HepG2 (cell line): Measurements from ENCODE around the gene SP5. TPM values are rescaled to one million over a fixed set of nuclear protein-coding genes. Genes with fewer than 3 reads are reported as not detected.

ENCODE experiments used
- AGO2 ChIP-seq: fragments of 200-400 bp; formaldehyde crosslinking; optimal IDR thresholded peaks from 2 replicates; pipeline ENCODE3; 2017; ENCODE audit warnings: mild to moderate bottlenecking, low read depth, low read length, moderate library complexity
- BRCA1 ChIP-seq: sonication (generic); formaldehyde crosslinking; IDR thresholded peaks from 2 replicates; pipeline ENCODE4 v1.4.0; 2020; ENCODE audit warnings: missing genetic modification reagents
- DPF2 ChIP-seq: sonication (generic); formaldehyde crosslinking; IDR thresholded peaks from 2 replicates; pipeline ENCODE4 v1.4.0; 2020; ENCODE audit warnings: mild to moderate bottlenecking, low read depth, missing genetic modification reagents, borderline replicate concordance
- FOSL2 ChIP-seq: sonication (generic); formaldehyde crosslinking; IDR thresholded peaks from 2 replicates; pipeline ENCODE4 v1.4.0; 2020; ENCODE audit warnings: missing genetic modification reagents
- FOXJ3 ChIP-seq: sonication (generic); formaldehyde crosslinking; IDR thresholded peaks from 2 replicates; pipeline ENCODE4 v1.4.0; 2020; ENCODE audit warnings: missing genetic modification reagents, mild to moderate bottlenecking, borderline replicate concordance
- GPBP1L1 ChIP-seq: sonication (generic); formaldehyde crosslinking; IDR thresholded peaks from 2 replicates; pipeline ENCODE4 v1.5.0; 2020; ENCODE audit warnings: mild to moderate bottlenecking, missing genetic modification reagents
- HNF4A ChIP-seq: sonication (generic); formaldehyde crosslinking; IDR thresholded peaks from 2 replicates; pipeline ENCODE4 v1.4.0; 2020; ENCODE audit warnings: missing genetic modification reagents
- ISL2 ChIP-seq: sonication (generic); formaldehyde crosslinking; IDR thresholded peaks from 2 replicates; pipeline ENCODE4 v1.5.0; 2020; ENCODE audit warnings: missing genetic modification reagents
- KDM3A ChIP-seq: IDR thresholded peaks from 2 replicates; pipeline ENCODE4 v1.6.1; 2018; ENCODE audit warnings: low read depth, missing compliant biosample characterization
- MIXL1 ChIP-seq: IDR thresholded peaks from 2 replicates; pipeline ENCODE4 v1.6.1; 2016
- NFE2 ChIP-seq: sonication (generic); formaldehyde crosslinking; IDR thresholded peaks from 2 replicates; pipeline ENCODE4 v1.4.0; 2020; ENCODE audit warnings: missing genetic modification reagents
- POGZ ChIP-seq: sonication (generic); formaldehyde crosslinking; IDR thresholded peaks from 2 replicates; pipeline ENCODE4 v1.4.0; 2020; ENCODE audit warnings: mild to moderate bottlenecking, missing genetic modification reagents
- RAD51 ChIP-seq: fragments of 450-650 bp; IDR thresholded peaks from 2 replicates; pipeline ENCODE4 v1.6.1; 2016; ENCODE audit warnings: borderline replicate concordance
- RNF2 ChIP-seq: fragments of 450-650 bp; conservative IDR thresholded peaks from 2 replicates; pipeline ENCODE4 v1.6.1; 2016; ENCODE audit warnings: low read depth
- SP4 ChIP-seq: sonication (generic); formaldehyde crosslinking; IDR thresholded peaks from 2 replicates; pipeline ENCODE4 v1.8.1; 2023; ENCODE audit warnings: mild to moderate bottlenecking, missing genetic modification reagents
- TBL1XR1 ChIP-seq: fragments of 150-350 bp; IDR thresholded peaks from 2 replicates; pipeline ENCODE4 v1.6.1; 2014; ENCODE audit warnings: borderline replicate concordance, low read length; ENCODE audit not compliant: partially characterized antibody
- ZBTB26 ChIP-seq: IDR thresholded peaks from 2 replicates; pipeline ENCODE4 v1.6.1; 2016; ENCODE audit warnings: missing compliant biosample characterization, missing genetic modification reagents, borderline replicate concordance
- ZNF230 ChIP-seq: sonication (generic); formaldehyde crosslinking; IDR thresholded peaks from 2 replicates; pipeline ENCODE4 v1.4.0; 2020; ENCODE audit warnings: mild to moderate bottlenecking, missing genetic modification reagents
- ZNF335 ChIP-seq: sonication (generic); formaldehyde crosslinking; IDR thresholded peaks from 2 replicates; pipeline ENCODE4 v1.4.0; 2020; ENCODE audit warnings: missing genetic modification reagents
- polyA plus RNA-seq, 8 experiments: library from polyadenylated mRNA; depleted of rRNA in 3 of 8; stranded (reverse) in 7 of 8; unstranded in 1 of 8; fragments of >200 nt; fragmentation: Illumina TruSeq in 4 of 8; extraction: Trizol in 4 of 8; gene quantifications; 2 replicates each; pipeline versions ENCODE4 v1.2.1 to v1.2.3, GENCODE V29; 2011 to 2016; ENCODE audit warnings: low read depth in 4 of 8, missing spikeins in 1 of 8, mixed read lengths in 1 of 8; ENCODE audit not compliant: insufficient read depth in 1 of 8
- total RNA-seq, 5 experiments: library from RNA; depleted of rRNA; stranded (reverse); fragments of >200 nt; fragmentation: Illumina TruSeq; extraction: Trizol; gene quantifications; 2 replicates each; pipeline ENCODE4 v1.2.3, GENCODE V29; 2016; ENCODE audit warnings: low read depth in 1 of 5
- TF ChIP-seq, protein P1 (sequence below): sonication (generic); formaldehyde crosslinking; IDR thresholded peaks from 2 replicates; pipeline ENCODE4 v1.5.1; 2020; ENCODE audit warnings: mild to moderate bottlenecking, missing genetic modification reagents, borderline replicate concordance
- TF ChIP-seq, protein P2 (sequence below): sonication (generic); formaldehyde crosslinking; IDR thresholded peaks from 2 replicates; pipeline ENCODE4 v1.5.0; 2020; ENCODE audit warnings: missing genetic modification reagents

Gene SP5
- total and polyA plus RNA-seq, 2 of the 13 experiments (the other 11 are each of a cell fraction or from before 2014, with no cell fraction given), result 50.8 to 119 TPM

GRCh38 chr2:170744248-170745002 lies 29.3 kb downstream of the SP5 start (continued):
- TF ChIP-seq, protein P1, sequence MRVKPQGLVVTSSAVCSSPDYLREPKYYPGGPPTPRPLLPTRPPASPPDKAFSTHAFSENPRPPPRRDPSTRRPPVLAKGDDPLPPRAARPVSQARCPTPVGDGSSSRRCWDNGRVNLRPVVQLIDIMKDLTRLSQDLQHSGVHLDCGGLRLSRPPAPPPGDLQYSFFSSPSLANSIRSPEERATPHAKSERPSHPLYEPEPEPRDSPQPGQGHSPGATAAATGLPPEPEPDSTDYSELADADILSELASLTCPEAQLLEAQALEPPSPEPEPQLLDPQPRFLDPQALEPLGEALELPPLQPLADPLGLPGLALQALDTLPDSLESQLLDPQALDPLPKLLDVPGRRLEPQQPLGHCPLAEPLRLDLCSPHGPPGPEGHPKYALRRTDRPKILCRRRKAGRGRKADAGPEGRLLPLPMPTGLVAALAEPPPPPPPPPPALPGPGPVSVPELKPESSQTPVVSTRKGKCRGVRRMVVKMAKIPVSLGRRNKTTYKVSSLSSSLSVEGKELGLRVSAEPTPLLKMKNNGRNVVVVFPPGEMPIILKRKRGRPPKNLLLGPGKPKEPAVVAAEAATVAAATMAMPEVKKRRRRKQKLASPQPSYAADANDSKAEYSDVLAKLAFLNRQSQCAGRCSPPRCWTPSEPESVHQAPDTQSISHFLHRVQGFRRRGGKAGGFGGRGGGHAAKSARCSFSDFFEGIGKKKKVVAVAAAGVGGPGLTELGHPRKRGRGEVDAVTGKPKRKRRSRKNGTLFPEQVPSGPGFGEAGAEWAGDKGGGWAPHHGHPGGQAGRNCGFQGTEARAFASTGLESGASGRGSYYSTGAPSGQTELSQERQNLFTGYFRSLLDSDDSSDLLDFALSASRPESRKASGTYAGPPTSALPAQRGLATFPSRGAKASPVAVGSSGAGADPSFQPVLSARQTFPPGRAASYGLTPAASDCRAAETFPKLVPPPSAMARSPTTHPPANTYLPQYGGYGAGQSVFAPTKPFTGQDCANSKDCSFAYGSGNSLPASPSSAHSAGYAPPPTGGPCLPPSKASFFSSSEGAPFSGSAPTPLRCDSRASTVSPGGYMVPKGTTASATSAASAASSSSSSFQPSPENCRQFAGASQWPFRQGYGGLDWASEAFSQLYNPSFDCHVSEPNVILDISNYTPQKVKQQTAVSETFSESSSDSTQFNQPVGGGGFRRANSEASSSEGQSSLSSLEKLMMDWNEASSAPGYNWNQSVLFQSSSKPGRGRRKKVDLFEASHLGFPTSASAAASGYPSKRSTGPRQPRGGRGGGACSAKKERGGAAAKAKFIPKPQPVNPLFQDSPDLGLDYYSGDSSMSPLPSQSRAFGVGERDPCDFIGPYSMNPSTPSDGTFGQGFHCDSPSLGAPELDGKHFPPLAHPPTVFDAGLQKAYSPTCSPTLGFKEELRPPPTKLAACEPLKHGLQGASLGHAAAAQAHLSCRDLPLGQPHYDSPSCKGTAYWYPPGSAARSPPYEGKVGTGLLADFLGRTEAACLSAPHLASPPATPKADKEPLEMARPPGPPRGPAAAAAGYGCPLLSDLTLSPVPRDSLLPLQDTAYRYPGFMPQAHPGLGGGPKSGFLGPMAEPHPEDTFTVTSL (CRISPR knock-in tag), result peak; percentile 78; the same call in 1 of the 2 replicates
- TF ChIP-seq HNF4A (peak; percentile 67), POGZ (CRISPR knock-in tag) (peak; percentile 77), BRCA1 (CRISPR knock-in tag) (no peak), ISL2 (CRISPR knock-in tag) (peak; percentile 67), FOSL2 (peak; percentile 80), KDM3A (peak; percentile 66; the same call in 1 of the 2 replicates), FOXJ3 (peak; percentile 91; the same call in 1 of the 2 replicates), MIXL1 (CRISPR knock-in tag) (0 out of 2 replicates have a peak, but pooled peaks have one; percentile 36), AGO2 (no peak), RNF2 (no peak; the same call in 1 of the 2 replicates), ZNF230 (no peak), TBL1XR1 (no peak), SP4 (CRISPR knock-in tag) (no peak), RAD51 (no peak), ZNF335 (CRISPR knock-in tag) (0 out of 2 replicates have a peak, but pooled peaks have one; percentile 55), NFE2 (CRISPR knock-in tag) (no peak), DPF2 (0 out of 2 replicates have a peak, but pooled peaks have one; percentile 36), ZBTB26 (CRISPR knock-in tag) (0 out of 2 replicates have a peak, but pooled peaks have one; percentile 33), GPBP1L1 (no peak)
- TF ChIP-seq, protein P2, sequence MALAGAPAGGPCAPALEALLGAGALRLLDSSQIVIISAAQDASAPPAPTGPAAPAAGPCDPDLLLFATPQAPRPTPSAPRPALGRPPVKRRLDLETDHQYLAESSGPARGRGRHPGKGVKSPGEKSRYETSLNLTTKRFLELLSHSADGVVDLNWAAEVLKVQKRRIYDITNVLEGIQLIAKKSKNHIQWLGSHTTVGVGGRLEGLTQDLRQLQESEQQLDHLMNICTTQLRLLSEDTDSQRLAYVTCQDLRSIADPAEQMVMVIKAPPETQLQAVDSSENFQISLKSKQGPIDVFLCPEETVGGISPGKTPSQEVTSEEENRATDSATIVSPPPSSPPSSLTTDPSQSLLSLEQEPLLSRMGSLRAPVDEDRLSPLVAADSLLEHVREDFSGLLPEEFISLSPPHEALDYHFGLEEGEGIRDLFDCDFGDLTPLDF (CRISPR knock-in tag), result no peak
